Tibial artery (tissue), 4 donors: ENCODE data around the gene SORCS2.

Experiments used
- DNase-seq, 2 donors: peaks; one replicate each; pipeline ENCODE4 v3.0.0-alpha.2; 2019
- H3K27ac ChIP-seq, 2 donors: fragments of 200-600 bp; sonication (generic) in 1 of 2; 1 replicate in 1 of 2; 2 replicates in 1 of 2; pipeline ENCODE4 v1.5.1; 2018 to 2019; ENCODE audit warnings: mild to moderate bottlenecking in 1 of 2
- H3K27me3 ChIP-seq, 2 donors: fragments of 200-600 bp; sonication (generic) in 1 of 2; one replicate each; pipeline versions ENCODE4 v1.5.1 to v1.6.0; 2016 to 2019
- H3K36me3 ChIP-seq, 3 donors: fragments of 200-600 bp; sonication (generic) in 2 of 3; one replicate each; pipeline ENCODE4 v1.5.1; 2016 to 2019; ENCODE audit warnings: mild to moderate bottlenecking in 2 of 3
- H3K4me1 ChIP-seq, 4 donors: fragments of 200-600 bp; sonication (generic) in 2 of 4; 1 replicate in 3 of 4; 2 replicates in 1 of 4; pipeline ENCODE4 v1.5.1; 2016 to 2019
- H3K4me3 ChIP-seq, 2 donors: fragments of 200-600 bp; sonication (generic) in 1 of 2; 1 replicate in 1 of 2; 2 replicates in 1 of 2; pipeline ENCODE4 v1.5.1; 2018 to 2019; ENCODE audit warnings: mild to moderate bottlenecking in 2 of 2
- H3K9me3 ChIP-seq, 3 donors: fragments of 200-600 bp; sonication (generic) in 1 of 3; one replicate each; pipeline ENCODE4 v1.5.1; 2016 to 2019
- CTCF ChIP-seq, 2 experiments: fragments of 200-600 bp in 1 of 2; fragments of 450-650 bp in 1 of 2; IDR thresholded peaks; one replicate each; pipeline ENCODE4 v1.5.1; 2017 to 2019; ENCODE audit warnings: antibody characterized with exemption in 2 of 2, mild to moderate bottlenecking in 1 of 2, moderate library complexity in 1 of 2
- intact Hi-C: fragments of 100-400 bp; cut with DNase I; formaldehyde crosslinking; loops from one replicate; pipeline ENCODE4 v1.15.0; 2023; ENCODE audit warnings: low total_unique reads

The SORCS2 gene

GRCh38 chr4:7758476-7758875, 566.1 kb downstream of the SORCS2 start:
- intact Hi-C loops, result no loop called here
- TF ChIP-seq CTCF (IDR thresholded peaks at IDR 0.05), result no peak
- H3K4me1 ChIP-seq, result peaks cover 0 to 14% (median 2%) of the 10 kb centered on the region in 4 donors
- H3K36me3 ChIP-seq, result peaks cover 5 to 50% (median 25%) of the 10 kb centered on the region in 3 donors
- no peak overlapping the region for H3K4me3 ChIP-seq
- H3K9me3 ChIP-seq, result no peaks in the 10 kb centered on the region
- no peak overlapping the region for H3K27ac ChIP-seq
- DNase-seq, result no peak
- H3K27me3 ChIP-seq, result no peaks in the 10 kb centered on the region

GRCh38 chr4:7759216-7759615, 566.9 kb downstream of the SORCS2 start:
- H3K36me3 ChIP-seq, result peaks cover 5 to 58% (median 25%) of the 10 kb centered on the region in 3 donors
- H3K27me3 ChIP-seq, result no peaks in the 10 kb centered on the region
- H3K4me3 ChIP-seq, result no peak overlapping the region
- H3K9me3 ChIP-seq, result no peaks in the 10 kb centered on the region
- DNase-seq, result no peak
- intact Hi-C loops, result no loop called here
- no peak overlapping the region for H3K27ac ChIP-seq
- peaks cover 0 to 14% (median 2%) of the 10 kb centered on the region in 4 donors for H3K4me1 ChIP-seq
- no peak for TF ChIP-seq CTCF (IDR thresholded peaks at IDR 0.05)

- Histone ChIP-seq H3K4me1 (peaks cover 0 to 14% (median 2%) of the 10 kb centered on the region in 4 donors), H3K9me3 (no peaks in the 10 kb centered on the region), H3K36me3 (peaks cover 5 to 62% (median 25%) of the 10 kb centered on the region in 3 donors), H3K27ac (no peak overlapping the region), H3K4me3 (no peak overlapping the region), H3K27me3 (no peaks in the 10 kb centered on the region)
- intact Hi-C loops, result loop anchor here (5.0 kb wide), 1 partner anchor 228 kb away; no protein-coding TSS in a partner anchor
- no peak for DNase-seq
- TF ChIP-seq CTCF (IDR thresholded peaks at IDR 0.05), result no peak
Measured at GRCh38 chr4:7759635-7760034, 567.3 kb downstream of the SORCS2 start.

GRCh38 chr4:7760228-7760627, 567.9 kb downstream of the SORCS2 start:
- Histone ChIP-seq H3K9me3 (no peaks in the 10 kb centered on the region), H3K27me3 (no peaks in the 10 kb centered on the region), H3K4me3 (no peak overlapping the region), H3K36me3 (peaks cover 5 to 64% (median 25%) of the 10 kb centered on the region in 3 donors), H3K4me1 (peaks cover 0 to 14% (median 2%) of the 10 kb centered on the region in 4 donors), H3K27ac (no peak overlapping the region)
- intact Hi-C loops, result loop anchor here (5.0 kb wide), 1 partner anchor 227 kb away; no protein-coding TSS in a partner anchor
- no peak for DNase-seq
- TF ChIP-seq CTCF (IDR thresholded peaks at IDR 0.05), result no peak

GRCh38 chr4:7760706-7761105, 568.4 kb downstream of the SORCS2 start:
- intact Hi-C loops, result loop anchor here (5.0 kb wide), 1 partner anchor 227 kb away; no protein-coding TSS in a partner anchor
- TF ChIP-seq CTCF (IDR thresholded peaks at IDR 0.05), result no peak
- peaks cover 5 to 69% (median 27%) of the 10 kb centered on the region in 3 donors for H3K36me3 ChIP-seq
- no peak for DNase-seq
- no peak overlapping the region for H3K4me3 ChIP-seq
- no peaks in the 10 kb centered on the region for H3K9me3 ChIP-seq
- peaks cover 0 to 14% (median 2%) of the 10 kb centered on the region in 4 donors for H3K4me1 ChIP-seq
- H3K27me3 ChIP-seq, result no peaks in the 10 kb centered on the region
- H3K27ac ChIP-seq, result no peak overlapping the region
